ENCODE measurements around the gene MYLK. TPM values are rescaled to one million over a fixed set of nuclear protein-coding genes. Genes with fewer than 3 reads are reported as not detected.

Gene MYLK
- total and polyA plus RNA-seq, 2 of the 4 experiments (the other 2 are of a cell fraction) = 299 to 484 TPM

DNA sequence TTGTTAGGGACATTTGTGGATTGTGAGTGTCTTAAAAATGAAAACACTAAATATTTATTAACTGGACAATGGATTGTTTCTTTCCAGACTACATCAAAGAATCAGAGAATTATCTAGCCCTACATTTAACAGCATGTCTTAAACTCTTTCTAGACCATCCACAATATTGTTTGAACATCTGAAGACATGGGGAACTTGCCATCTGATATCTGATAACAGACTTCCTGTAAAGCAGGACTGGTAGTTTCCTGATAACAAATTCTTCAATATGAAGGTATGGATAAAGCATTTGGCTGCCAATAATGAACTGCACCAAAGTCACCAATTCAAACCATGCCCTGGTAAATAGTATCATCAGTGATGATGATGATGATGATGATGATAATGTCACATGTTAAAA, 273.1 kb downstream of the MYLK start:
- ChIA-PET CTCF (no interaction called here), POLR2A (ENCODE audit: unreplicated experiment) (no interaction called here)
- Histone ChIP-seq H2AK9ac (replicated peaks; ENCODE audit: low read depth, low read length, poor library complexity) (no peak overlapping the region), H4K5ac (ENCODE audit: low read depth, low read length) (no peak overlapping the region), H2BK15ac (ENCODE audit: low read depth, low read length) (no peak overlapping the region), H3K4me1 (ENCODE audit: control insufficient read depth, insufficient read depth, low read length) (peaks cover 7% of the 10 kb centered on the region; the same call in 1 of the 2 replicates), H3K9me1 (ENCODE audit: insufficient read depth, low read length) (peaks cover 7% of the 10 kb centered on the region), H3K23ac (ENCODE audit: low read depth, low read length) (no peak overlapping the region), H3K9ac (ENCODE audit: low read depth, low read length) (no peak overlapping the region), H3K36me3 (ENCODE audit: control insufficient read depth, insufficient read depth, low read length) (peaks cover 33% of the 10 kb centered on the region), H3K4ac (ENCODE audit: low read depth, low read length) (no peak overlapping the region), H2BK120ac (ENCODE audit: low read depth, low read length) (no peak overlapping the region), H2BK5ac (ENCODE audit: low read depth, low read length, poor library complexity, severe bottlenecking) (no peak overlapping the region), H4K8ac (ENCODE audit: low read depth in 2 of 2, low read length in 2 of 2) (no peak overlapping the region; a peak in 1 of 4 replicates), H2AFZ (replicated peaks; ENCODE audit: low read length, poor library complexity) (no peak overlapping the region), H2BK20ac (ENCODE audit: low read depth, low read length) (no peak overlapping the region), H3K4me2 (ENCODE audit: low read depth, low read length) (no peak overlapping the region), H2AK5ac (ENCODE audit: low read depth, low read length) (no peak overlapping the region), H4K91ac (ENCODE audit: insufficient read depth, low read depth, low read length) (no peak overlapping the region), H3K27ac (ENCODE audit: insufficient read depth, low read length) (no peak overlapping the region), H3K56ac (ENCODE audit: extremely low read depth, insufficient read depth, low read length) (no peak overlapping the region), H3K79me1 (ENCODE audit: low read depth in 1 of 2, low read length in 2 of 2) (peaks cover 10 to 60% of the 10 kb centered on the region in 2 experiments), H3K9me3 (ENCODE audit: control insufficient read depth, insufficient read depth, low read length) (no peaks in the 10 kb centered on the region), H4K20me1 (ENCODE audit: insufficient read depth, low read length) (peaks cover 30% of the 10 kb centered on the region), H3K4me3 (ENCODE audit: insufficient read depth, low read depth, low read length) (no peak overlapping the region), H3K14ac (replicated peaks; ENCODE audit: low read depth, low read length) (no peak overlapping the region), H3K18ac (ENCODE audit: low read depth, low read length) (no peak overlapping the region), H3K27me3 (ENCODE audit: control insufficient read depth, insufficient read depth, low read length) (no peaks in the 10 kb centered on the region)
- BruUV-seq (replicated peaks) = no TSS peak
- TF ChIP-seq POLR2A (IDR thresholded peaks at IDR 0.05; ENCODE audit: low read depth, low read length) = no peak
- TF ChIP-seq RAD21 (IDR thresholded peaks at IDR 0.05; ENCODE audit: low read length) = no peak
- TF ChIP-seq BHLHE40 (IDR thresholded peaks at IDR 0.05; ENCODE audit: low read depth, low read length) = no peak
- TF ChIP-seq, protein P1, sequence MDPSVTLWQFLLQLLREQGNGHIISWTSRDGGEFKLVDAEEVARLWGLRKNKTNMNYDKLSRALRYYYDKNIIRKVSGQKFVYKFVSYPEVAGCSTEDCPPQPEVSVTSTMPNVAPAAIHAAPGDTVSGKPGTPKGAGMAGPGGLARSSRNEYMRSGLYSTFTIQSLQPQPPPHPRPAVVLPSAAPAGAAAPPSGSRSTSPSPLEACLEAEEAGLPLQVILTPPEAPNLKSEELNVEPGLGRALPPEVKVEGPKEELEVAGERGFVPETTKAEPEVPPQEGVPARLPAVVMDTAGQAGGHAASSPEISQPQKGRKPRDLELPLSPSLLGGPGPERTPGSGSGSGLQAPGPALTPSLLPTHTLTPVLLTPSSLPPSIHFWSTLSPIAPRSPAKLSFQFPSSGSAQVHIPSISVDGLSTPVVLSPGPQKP (IDR thresholded peaks at IDR 0.05; ENCODE audit: borderline replicate concordance, low read depth, low read length) = no peak
- no peak for TF ChIP-seq RFX5 (IDR thresholded peaks at IDR 0.05; ENCODE audit: low read depth, low read length)
- no peak for TF ChIP-seq SMC3 (IDR thresholded peaks at IDR 0.05; ENCODE audit: low read depth, low read length)
- no peak for TF ChIP-seq MAZ (IDR thresholded peaks at IDR 0.05; ENCODE audit: borderline replicate concordance, low read depth, low read length)
- no peak for TF ChIP-seq MAFK (IDR thresholded peaks at IDR 0.05; ENCODE audit: low read depth, low read length)
- intact Hi-C loops (cut with micrococcal nuclease) = no loop called here
- dilution Hi-C loops (cut with HindIII; ENCODE audit: low sequenced_read_pairs, unreplicated experiment) = no loop called here
- ATAC-seq (ENCODE audit: low read depth) = no peak
- DNase-seq = no peak
- in situ Hi-C loops (cut with MboI; ENCODE audit: low sequenced_read_pairs) = no loop called here

All from IMR-90 (cell line).